Sigmoid colon (tissue), 4 donors: ENCODE measurements around the gene IGFBP2.

ENCODE experiments used
- CTCF ChIP-seq, 4 experiments: fragments of 450-650 bp in 3 of 4; fragments of 200-600 bp in 1 of 4; IDR thresholded peaks; one replicate each; pipeline ENCODE4 v1.5.1; 2016 to 2019; ENCODE audit warnings: antibody characterized with exemption in 4 of 4, mild to moderate bottlenecking in 3 of 4, moderate library complexity in 2 of 4
- EP300 ChIP-seq, 4 donors: sonication (generic); formaldehyde crosslinking; IDR thresholded peaks; one replicate each; pipeline ENCODE4 v1.6.1; 2017; ENCODE audit warnings: antibody characterized with exemption in 4 of 4

GRCh38 chr2:216695401-216695821 is 62.2 kb downstream of the IGFBP2 start, which contains the start of gene IGFBP5:
- peak in 1 of 4 experiments; percentile 26 for TF ChIP-seq CTCF (IDR thresholded peaks at IDR 0.05)
- peak in 1 of 4 donors; percentile 45 for TF ChIP-seq EP300 (IDR thresholded peaks at IDR 0.05)
